Activated T-cell treated with anti-CD3 and anti-CD28 coated beads for 4 hours (primary cell): ENCODE measurements around the gene TNFRSF8.

Source experiments
- DNase-seq: peaks from one replicate; pipeline ENCODE4 v3.0.0-alpha.2; 2020

TNFRSF8 gene

DNA sequence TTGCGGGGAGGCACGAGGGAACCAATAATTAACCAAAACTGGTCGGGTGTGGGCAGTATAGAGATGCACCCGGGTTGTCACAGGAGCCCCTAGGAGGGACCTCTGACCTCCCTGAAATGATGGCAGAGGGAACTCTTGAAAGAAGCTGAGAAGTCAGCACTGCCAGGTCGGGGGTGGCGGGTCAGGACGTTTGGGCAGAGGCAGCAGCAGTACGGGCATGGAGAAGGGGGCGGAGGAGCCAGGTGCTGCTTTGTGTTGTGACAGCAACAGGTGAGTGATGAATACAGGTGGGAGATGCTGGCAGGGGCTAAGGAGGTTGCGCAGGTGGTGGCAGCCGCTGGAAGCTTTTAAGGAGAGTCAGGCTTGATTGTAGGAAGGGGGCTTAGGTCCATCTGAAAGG is 115.4 kb downstream of the TNFRSF8 start:
- no peak for DNase-seq

- DNase-seq: peak; percentile 69
Observed at GRCh38 chr1:12179111-12179519, 116.0 kb downstream of the TNFRSF8 start.

GRCh38 chr1:12179676-12180075 is 116.6 kb downstream of the TNFRSF8 start:
- no peak for DNase-seq

- DNase-seq: no peak
Observed at GRCh38 chr1:12180315-12180714, 117.2 kb downstream of the TNFRSF8 start.

- DNase-seq: no peak
Observed at GRCh38 chr1:12180903-12181302, 117.8 kb downstream of the TNFRSF8 start.

DNA sequence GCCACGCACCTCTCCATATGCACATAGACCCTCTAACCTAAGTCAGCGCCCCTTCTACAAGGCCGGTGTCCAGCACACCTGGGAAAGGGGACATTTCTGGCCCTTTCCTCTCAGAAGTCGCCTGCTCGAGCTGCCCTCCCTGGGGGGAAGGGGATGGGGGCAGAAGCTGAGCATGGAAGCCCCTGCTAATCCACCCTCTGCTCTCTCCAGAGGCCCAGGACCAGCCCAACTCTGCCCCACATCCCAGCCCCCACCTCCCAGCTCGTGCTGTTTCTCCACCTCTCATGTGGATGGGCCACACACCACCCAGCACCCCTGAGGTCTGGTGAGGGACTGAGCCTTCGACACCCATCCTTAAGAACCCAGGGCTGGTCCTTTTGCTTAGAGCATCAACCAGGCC is 118.5 kb downstream of the TNFRSF8 start:
- DNase-seq: no peak

GRCh38 chr1:12182410-12182984 is 119.4 kb downstream of the TNFRSF8 start:
- DNase-seq: no peak

GRCh38 chr1:12183095-12183794 is 120.1 kb downstream of the TNFRSF8 start:
- no peak for DNase-seq

DNA sequence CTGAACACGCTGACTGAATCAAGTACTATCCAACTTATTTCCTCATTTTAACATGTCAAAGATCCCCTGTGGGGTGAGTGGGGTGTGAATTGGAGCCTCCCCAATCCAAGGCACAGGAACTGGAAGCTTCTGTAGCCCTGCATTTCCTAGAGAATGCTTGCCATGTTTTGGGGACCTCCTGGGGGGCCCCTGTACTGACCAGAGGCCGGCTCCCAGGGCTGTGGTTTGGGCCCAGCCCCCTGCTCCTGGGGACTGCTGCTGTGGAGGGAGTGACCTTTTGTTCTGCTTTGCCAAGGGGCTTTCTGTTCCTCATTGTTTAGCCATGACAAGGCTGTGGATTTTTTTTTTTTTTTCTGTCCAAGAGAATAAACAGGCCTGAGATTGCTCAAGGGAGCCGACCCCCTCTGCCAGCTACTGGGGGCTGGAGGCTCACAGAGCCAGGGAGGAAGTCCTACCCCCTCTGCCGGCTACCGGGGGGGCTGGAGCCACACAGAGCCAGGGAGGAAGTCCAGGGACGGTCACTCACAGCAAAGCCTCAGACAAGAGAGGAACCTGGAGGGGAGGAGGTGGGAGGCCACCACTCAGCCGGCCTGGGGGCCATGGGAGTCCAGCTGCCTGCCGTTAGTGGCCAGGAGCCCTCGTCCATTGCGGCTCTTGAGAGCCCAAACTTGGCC is 121.0 kb downstream of the TNFRSF8 start:
- no peak for DNase-seq

- DNase-seq: no peak
Observed at GRCh38 chr1:12185036-12185917, 122.2 kb downstream of the TNFRSF8 start.

DNA sequence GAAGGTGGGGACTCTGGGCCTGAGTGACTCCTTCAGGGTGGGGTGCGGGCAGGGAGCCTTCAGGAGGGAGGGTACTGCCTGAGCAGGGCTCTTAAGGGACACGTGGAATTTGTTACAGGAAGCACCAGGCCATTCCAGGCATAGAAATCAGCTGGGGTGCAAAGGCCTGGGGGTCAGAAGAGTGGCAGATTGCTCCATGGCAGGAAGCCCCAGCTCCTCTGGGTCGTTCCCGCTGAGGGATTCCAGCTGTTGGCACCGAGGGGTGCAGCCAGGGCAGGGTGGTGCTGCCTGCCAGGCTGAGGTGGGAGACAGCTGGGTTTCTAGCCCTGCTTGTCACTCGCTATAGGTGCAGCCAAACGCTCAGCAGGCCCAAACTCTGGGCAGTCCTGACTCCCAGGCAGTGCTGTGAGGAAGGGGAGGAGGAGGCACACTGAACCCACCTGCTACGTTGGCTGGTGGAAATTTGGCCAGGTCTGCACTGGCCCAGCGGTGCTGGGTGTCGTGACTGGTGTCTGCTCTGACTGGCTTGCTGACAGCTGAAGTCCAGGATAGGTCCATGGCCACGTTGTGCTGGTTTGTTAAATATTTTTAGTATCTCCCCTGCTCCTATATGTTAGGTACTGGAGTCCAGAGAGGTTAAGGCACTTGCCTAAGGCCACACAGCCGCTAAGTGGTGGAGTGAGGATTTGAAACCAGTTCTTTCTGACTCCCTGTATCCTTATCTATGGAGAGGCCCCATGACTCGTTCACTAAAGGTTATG is 123.0 kb downstream of the TNFRSF8 start:
- DNase-seq: no peak

DNA sequence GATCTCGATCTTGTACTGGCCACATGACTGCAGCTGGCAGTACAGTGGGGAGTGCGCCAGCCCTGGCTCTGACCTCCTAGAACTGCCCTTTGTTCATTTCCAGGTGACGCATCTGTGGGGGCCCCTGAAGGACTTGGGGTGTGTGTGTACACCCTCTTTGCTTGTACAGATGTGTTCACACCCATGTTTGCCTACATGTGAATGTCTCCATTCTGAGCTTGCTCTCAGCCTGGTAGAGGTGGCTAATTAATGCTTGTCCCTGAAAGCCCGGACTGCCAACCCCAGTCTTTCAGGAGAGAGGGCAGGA is 123.5 kb downstream of the TNFRSF8 start:
- DNase-seq: no peak

- no peak for DNase-seq
Observed at GRCh38 chr1:12188115-12188514, 125.0 kb downstream of the TNFRSF8 start.

- no peak for DNase-seq
Observed at GRCh38 chr1:12188657-12189327, 125.7 kb downstream of the TNFRSF8 start.

DNA sequence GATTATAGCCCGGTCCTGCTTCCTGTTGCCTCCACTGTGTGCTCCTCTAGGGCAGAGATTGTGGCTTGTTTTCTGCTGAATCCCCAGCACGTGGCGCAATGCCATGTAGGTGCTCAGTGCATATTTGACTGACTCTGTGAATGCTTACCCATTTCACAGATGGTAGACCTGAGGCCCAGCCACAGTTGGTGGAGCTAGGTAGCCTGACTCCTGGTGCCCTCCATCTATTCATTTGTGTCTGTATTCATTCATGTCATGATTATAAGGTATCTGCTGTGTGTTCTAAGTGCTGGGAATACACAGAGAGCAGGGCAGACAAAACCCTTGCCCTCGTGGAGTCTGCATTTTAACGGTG is 126.2 kb downstream of the TNFRSF8 start:
- no peak for DNase-seq

GRCh38 chr1:12191242-12192032 is 128.3 kb downstream of the TNFRSF8 start:
- no peak for DNase-seq
